ENCODE results near the gene CARD10.
"Not testable (repeated sequence)": the region's sequence is repeated elsewhere in the genome, so short reads cannot be mapped to it uniquely, and the experiment has no call there.

The CARD10 gene

GRCh38 chr22:37485395-37486223 is 33.6 kb downstream of the CARD10 start:
- DNase-seq (ENCODE audit: low read depth in 2 of 2) = peak in 1 of 2 donors; percentile 12

GRCh38 chr22:37484480-37485394 is 34.5 kb downstream of the CARD10 start:
- DNase-seq (ENCODE audit: low read depth in 2 of 2) = peak; percentile 72 to 73

GRCh38 chr22:37483050-37483449 is 36.2 kb downstream of the CARD10 start:
- no peak for DNase-seq (ENCODE audit: low read depth in 2 of 2)

- DNase-seq (ENCODE audit: low read depth in 2 of 2) = no peak
Measured at GRCh38 chr22:37482244-37482643, 37.0 kb downstream of the CARD10 start.

GRCh38 chr22:37481347-37481907 is 37.8 kb downstream of the CARD10 start:
- no peak for DNase-seq (ENCODE audit: low read depth in 2 of 2)

- no peak for DNase-seq (ENCODE audit: low read depth in 2 of 2)
Measured at GRCh38 chr22:37480387-37481346, 38.5 kb downstream of the CARD10 start.

- no peak for DNase-seq (ENCODE audit: low read depth in 2 of 2)
Measured at GRCh38 chr22:37479196-37479595, 40.0 kb downstream of the CARD10 start.

GRCh38 chr22:37476389-37477329 is 42.6 kb downstream of the CARD10 start:
- DNase-seq (ENCODE audit: low read depth in 2 of 2) = no peak

GRCh38 chr22:37474447-37475090 is 44.6 kb downstream of the CARD10 start:
- DNase-seq (ENCODE audit: low read depth in 2 of 2) = no peak

GRCh38 chr22:37473437-37473946 is 45.7 kb downstream of the CARD10 start:
- no peak for DNase-seq (ENCODE audit: low read depth in 2 of 2)

GRCh38 chr22:37472418-37473006 is 46.7 kb downstream of the CARD10 start:
- DNase-seq (ENCODE audit: low read depth in 2 of 2) = peak in 1 of 2 donors; percentile 34

- no peak for DNase-seq (ENCODE audit: low read depth in 2 of 2)
Measured at GRCh38 chr22:37471727-37472417, 47.3 kb downstream of the CARD10 start.

- DNase-seq (ENCODE audit: low read depth in 2 of 2) = no peak
Measured at GRCh38 chr22:37470087-37470445, 49.1 kb downstream of the CARD10 start.

- no peak for DNase-seq (ENCODE audit: low read depth in 2 of 2)
Measured at GRCh38 chr22:37469416-37470086, 49.7 kb downstream of the CARD10 start.

GRCh38 chr22:37468201-37468695 is 51.0 kb downstream of the CARD10 start:
- DNase-seq (ENCODE audit: low read depth in 2 of 2) = not testable (repeated sequence)

GRCh38 chr22:37467391-37467955 is 51.7 kb downstream of the CARD10 start:
- no peak for DNase-seq (ENCODE audit: low read depth in 2 of 2)

GRCh38 chr22:37464181-37464580 is 55.0 kb downstream of the CARD10 start:
- no peak for DNase-seq (ENCODE audit: low read depth in 2 of 2)
